DOHH2 (cell line): ENCODE data around the gene FAM184B.

Experiments
- CTCF ChIP-seq: fragments of 200-600 bp; sonication (generic); IDR thresholded peaks from one replicate; pipeline ENCODE4 v1.5.1; 2014; ENCODE audit warnings: antibody characterized with exemption, mild to moderate bottlenecking, low read depth, low read length; ENCODE audit not compliant: poor library complexity, severe bottlenecking
- EZH2phosphoT487 ChIP-seq: fragments of 200-600 bp; sonication (generic); IDR thresholded peaks from 2 replicates; pipeline ENCODE4 v1.6.1; 2017; ENCODE audit warnings: borderline replicate concordance, mild to moderate bottlenecking, antibody characterized with exemption, low read length, moderate library complexity, mixed read lengths

- TF ChIP-seq EZH2phosphoT487, result no peak
- TF ChIP-seq CTCF, result no peak
Measured at GRCh38 chr4:17718471-17718870, 63.0 kb downstream of the FAM184B start.
